Retinal pigment epithelial cell (primary cell): Measurements from ENCODE around the gene CUX1.

Experiments
- DNase-seq: peaks from one replicate; pipeline ENCODE4 v3.0.0-alpha.2; 2010; ENCODE audit warnings: low read depth
- H3K4me3 ChIP-seq: 2 replicates; pipeline ENCODE4 v1.5.1; 2011; ENCODE audit warnings: mild to moderate bottlenecking, low read length, control low read depth, moderate library complexity
- CTCF ChIP-seq: conservative IDR thresholded peaks from 2 replicates; pipeline ENCODE4 v1.5.1; 2011; ENCODE audit warnings: low read depth, low read length, control low read depth, inconsistent platforms

Gene CUX1

DNA sequence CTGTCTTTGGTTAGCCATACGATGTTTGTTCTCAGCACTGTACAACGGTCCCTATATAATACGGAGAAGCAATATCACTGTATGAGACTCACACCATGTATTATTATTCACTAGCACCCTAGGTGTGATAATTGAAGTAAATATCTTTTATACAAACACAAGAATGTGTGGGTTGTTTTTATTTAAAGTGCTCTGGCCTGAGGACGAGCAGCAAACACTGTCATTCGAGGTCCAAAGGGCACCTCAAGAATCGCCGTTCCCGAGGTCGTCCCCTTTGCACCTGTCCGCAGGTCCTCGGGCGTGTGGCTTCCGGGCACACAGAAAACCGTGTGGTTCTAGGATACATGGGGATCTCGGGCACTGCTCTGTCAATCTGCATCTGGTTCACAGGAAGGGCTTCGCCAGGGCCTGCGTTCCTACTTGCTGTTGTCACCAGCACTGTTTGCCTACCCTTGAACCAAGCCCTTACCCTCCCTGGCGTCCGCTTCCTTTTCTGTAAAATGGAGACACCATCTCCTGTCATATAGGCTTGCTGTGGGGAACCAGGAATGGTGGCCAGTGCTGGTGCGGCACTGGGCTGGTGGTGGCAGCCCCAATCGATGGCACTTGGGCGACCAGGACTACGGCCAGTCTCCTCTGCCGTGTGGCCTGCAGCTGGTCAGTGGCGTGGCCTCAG, 440.8 kb downstream of the CUX1 start:
- no peak overlapping the region for H3K4me3 ChIP-seq
- DNase-seq, result no peak
- no peak for TF ChIP-seq CTCF

DNA sequence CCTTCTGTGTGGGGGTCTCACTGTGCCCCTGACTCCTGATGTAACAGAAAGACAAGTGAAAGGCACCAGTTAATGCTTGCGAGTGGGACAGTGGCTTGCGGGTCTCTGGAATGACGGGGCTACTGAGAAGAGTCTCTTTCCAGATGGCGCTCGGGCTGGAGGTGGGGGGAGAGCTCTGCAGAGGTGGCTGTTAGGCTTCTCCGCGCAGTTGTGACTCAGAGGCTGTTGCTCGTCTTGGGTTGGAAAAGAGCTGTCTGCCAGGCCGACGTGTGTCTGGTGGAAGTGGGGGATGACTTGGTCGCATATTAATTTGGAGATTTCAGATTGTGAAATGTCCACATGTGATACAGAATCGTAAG, 441.3 kb downstream of the CUX1 start:
- no peak overlapping the region for H3K4me3 ChIP-seq
- no peak for TF ChIP-seq CTCF
- no peak for DNase-seq

DNA sequence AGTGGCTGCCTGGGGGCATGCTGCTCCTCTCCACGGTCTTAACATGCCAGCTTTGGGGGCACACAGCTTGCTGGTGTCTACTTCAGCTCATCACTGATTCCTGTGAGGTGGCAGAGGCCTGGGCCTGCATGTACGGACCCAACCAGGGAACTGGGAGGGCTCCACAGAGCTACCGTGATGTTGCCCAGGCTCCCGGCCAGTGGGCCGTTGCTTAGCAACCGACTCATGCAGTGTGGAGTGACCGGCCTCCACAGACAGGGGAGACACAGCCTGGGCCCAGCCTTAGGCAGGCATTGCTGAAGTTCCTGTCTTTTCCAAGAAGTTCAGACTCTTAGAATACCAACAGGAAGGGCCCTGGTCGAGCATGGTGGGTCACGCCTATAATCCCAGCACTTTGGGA, 443.4 kb downstream of the CUX1 start:
- H3K4me3 ChIP-seq, result no peak overlapping the region
- no peak for TF ChIP-seq CTCF
- DNase-seq, result peak; percentile 10

- H3K4me3 ChIP-seq, result no peak overlapping the region
- TF ChIP-seq CTCF, result no peak
- DNase-seq, result no peak
Measured at GRCh38 chr7:102261451-102261850, 444.0 kb downstream of the CUX1 start.

- no peak for TF ChIP-seq CTCF
- no peak overlapping the region for H3K4me3 ChIP-seq
- DNase-seq, result no peak
Measured at GRCh38 chr7:102262546-102262945, 445.1 kb downstream of the CUX1 start.

- DNase-seq, result no peak
- no peak for TF ChIP-seq CTCF
- no peak overlapping the region for H3K4me3 ChIP-seq
Measured at GRCh38 chr7:102264367-102264891, 447.0 kb downstream of the CUX1 start.

DNA sequence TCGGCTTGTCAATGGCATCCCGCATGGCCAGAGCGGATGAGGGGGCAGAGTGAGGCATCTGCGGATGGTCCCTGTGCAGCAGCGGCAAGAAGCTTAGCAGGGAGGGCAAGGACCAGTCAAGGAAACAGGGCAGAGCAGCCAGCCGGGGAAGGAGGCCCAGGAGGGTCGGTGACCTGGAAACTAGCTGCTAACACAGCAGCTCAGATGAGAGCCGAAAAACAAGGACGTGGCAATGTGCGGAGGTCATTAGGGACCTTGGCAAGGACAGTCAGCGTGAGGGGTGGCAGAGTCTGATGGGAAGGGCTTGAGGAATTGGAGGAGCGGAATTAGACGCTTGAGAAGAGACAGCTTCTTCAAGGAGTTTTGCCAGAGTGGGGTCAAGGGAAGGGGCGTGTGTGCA, 449.1 kb downstream of the CUX1 start:
- TF ChIP-seq CTCF, result no peak
- DNase-seq, result no peak
- H3K4me3 ChIP-seq, result no peak overlapping the region
